ENCODE measurements around the gene CPEB1.

Gene CPEB1

GRCh38 chr15:82649226-82649999 lies 2.2 kb upstream of the CPEB1 start:
- H2AFZ ChIP-seq (ENCODE audit: low read depth, low read length, severe bottlenecking): no peak overlapping the region
- no peaks in the 10 kb centered on the region for H3K9me2 ChIP-seq (replicated peaks; ENCODE audit: insufficient read depth, low read length)
- H3K27ac ChIP-seq (ENCODE audit: low read depth, low read length): no peak overlapping the region
- no peak overlapping the region for H3K9ac ChIP-seq (ENCODE audit: low read length)
- no peaks in the 10 kb centered on the region for H3K79me2 ChIP-seq (ENCODE audit: insufficient read depth, low read length)
- no peak overlapping the region for H3K4me3 ChIP-seq (ENCODE audit: insufficient read depth, low read length, poor library complexity, severe bottlenecking)
- H3K36me3 ChIP-seq (ENCODE audit: low read length): no peaks in the 10 kb centered on the region
- no peak for TF ChIP-seq CTCF (IDR thresholded peaks at IDR 0.05; ENCODE audit: insufficient read depth, low read length, poor library complexity, severe bottlenecking)
- no peak for TF ChIP-seq EZH2phosphoT487 (conservative IDR thresholded peaks at IDR 0.05; ENCODE audit: low read length)
- H3K4me2 ChIP-seq (ENCODE audit: low read depth, low read length, poor library complexity, severe bottlenecking): no peak overlapping the region
- no peaks in the 10 kb centered on the region for H3K27me3 ChIP-seq (ENCODE audit: low read length)
- no peaks in the 10 kb centered on the region for H3F3A ChIP-seq (ENCODE audit: insufficient read depth)
- no peaks in the 10 kb centered on the region for H4K20me1 ChIP-seq (ENCODE audit: low read depth, low read length)
- H3K9me3 ChIP-seq (ENCODE audit: insufficient read depth, low read length): no peaks in the 10 kb centered on the region

- no peak overlapping the region for H3K4me3 ChIP-seq (ENCODE audit: insufficient read depth, low read length, poor library complexity, severe bottlenecking)
Measured at GRCh38 chr15:82648257-82649103, 1.3 kb upstream of the CPEB1 start.

GRCh38 chr15:82647835-82648256 lies 683 bp upstream of the CPEB1 start:
- H3K4me2 ChIP-seq (ENCODE audit: low read depth, low read length, poor library complexity, severe bottlenecking): no peak overlapping the region
- no peaks in the 10 kb centered on the region for H4K20me1 ChIP-seq (ENCODE audit: low read depth, low read length)
- no peak overlapping the region for H2AFZ ChIP-seq (ENCODE audit: low read depth, low read length, severe bottlenecking)
- no peak overlapping the region for H3K9ac ChIP-seq (ENCODE audit: low read length)
- H3K27me3 ChIP-seq (ENCODE audit: low read length): no peaks in the 10 kb centered on the region
- H3K9me3 ChIP-seq (ENCODE audit: insufficient read depth, low read length): no peaks in the 10 kb centered on the region
- no peak overlapping the region for H3K27ac ChIP-seq (ENCODE audit: low read depth, low read length)
- H3F3A ChIP-seq (ENCODE audit: insufficient read depth): no peaks in the 10 kb centered on the region
- TF ChIP-seq EZH2phosphoT487 (conservative IDR thresholded peaks at IDR 0.05; ENCODE audit: low read length): no peak
- H3K79me2 ChIP-seq (ENCODE audit: insufficient read depth, low read length): no peaks in the 10 kb centered on the region
- no peaks in the 10 kb centered on the region for H3K9me2 ChIP-seq (replicated peaks; ENCODE audit: insufficient read depth, low read length)
- H3K36me3 ChIP-seq (ENCODE audit: low read length): no peaks in the 10 kb centered on the region
- H3K4me3 ChIP-seq (ENCODE audit: insufficient read depth, low read length, poor library complexity, severe bottlenecking): no peak overlapping the region

More at GRCh38 chr15:82648257-82649103, 1.3 kb upstream of the CPEB1 start:
- H3K9me3 ChIP-seq (ENCODE audit: insufficient read depth, low read length): no peaks in the 10 kb centered on the region
- H3K4me2 ChIP-seq (ENCODE audit: low read depth, low read length, poor library complexity, severe bottlenecking): no peak overlapping the region
- H3K9ac ChIP-seq (ENCODE audit: low read length): no peak overlapping the region
- H4K20me1 ChIP-seq (ENCODE audit: low read depth, low read length): no peaks in the 10 kb centered on the region
- H2AFZ ChIP-seq (ENCODE audit: low read depth, low read length, severe bottlenecking): no peak overlapping the region
- H3K36me3 ChIP-seq (ENCODE audit: low read length): no peaks in the 10 kb centered on the region
- H3K9me2 ChIP-seq (replicated peaks; ENCODE audit: insufficient read depth, low read length): no peaks in the 10 kb centered on the region
- no peaks in the 10 kb centered on the region for H3K79me2 ChIP-seq (ENCODE audit: insufficient read depth, low read length)
- no peaks in the 10 kb centered on the region for H3K27me3 ChIP-seq (ENCODE audit: low read length)
- no peaks in the 10 kb centered on the region for H3F3A ChIP-seq (ENCODE audit: insufficient read depth)
- H3K27ac ChIP-seq (ENCODE audit: low read depth, low read length): no peak overlapping the region
- TF ChIP-seq EZH2phosphoT487 (conservative IDR thresholded peaks at IDR 0.05; ENCODE audit: low read length): no peak
- no peak for TF ChIP-seq CTCF (IDR thresholded peaks at IDR 0.05; ENCODE audit: insufficient read depth, low read length, poor library complexity, severe bottlenecking)

Data from SU-DHL-6 (cell line).